Measurements from ENCODE around the gene CEP44. TPM values are rescaled to one million over a fixed set of nuclear protein-coding genes. Genes with fewer than 3 reads are reported as not detected.

Gene CEP44
- total and polyA plus RNA-seq, 2 donors (not counting 1 experiment from before 2014, with no cell fraction given): 6.7 to 13.5 TPM

DNA sequence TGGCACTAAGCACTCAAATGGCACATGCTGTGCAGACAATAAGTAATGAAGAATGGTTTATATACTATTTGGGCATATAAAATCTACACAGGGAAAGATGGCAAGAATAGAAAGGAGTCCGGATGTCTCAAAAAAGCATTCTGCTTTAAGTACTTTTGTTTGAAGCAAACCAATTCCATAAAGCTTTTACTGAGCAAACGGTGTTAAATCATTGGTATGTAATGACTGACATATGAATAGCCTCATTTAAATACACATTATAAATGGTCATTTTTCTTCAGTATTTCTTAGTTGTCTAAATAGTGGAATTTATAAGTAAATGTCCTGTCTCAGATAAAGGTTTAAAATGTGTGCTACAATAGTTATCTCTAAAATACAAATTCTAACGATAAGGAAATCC lies 6.3 kb upstream of the CEP44 start:
- H3K27ac ChIP-seq (ENCODE audit: insufficient read depth, low read length): no peak overlapping the region
- H3K27me3 ChIP-seq (ENCODE audit: control insufficient read depth, insufficient read depth, low read length): no peaks in the 10 kb centered on the region
- H3K4me2 ChIP-seq (ENCODE audit: extremely low read depth, insufficient read depth, low read length): no peak overlapping the region
- no peaks in the 10 kb centered on the region for H3K9me3 ChIP-seq (ENCODE audit: control insufficient read depth, insufficient read depth, low read depth, low read length)
- H3K79me2 ChIP-seq (ENCODE audit: control insufficient read depth, insufficient read depth, low read length): peaks cover 34% of the 10 kb centered on the region
- no peaks in the 10 kb centered on the region for H3K36me3 ChIP-seq (ENCODE audit: control insufficient read depth, insufficient read depth, low read length)
- no peak overlapping the region for H2AFZ ChIP-seq (ENCODE audit: low read length)
- H3K4me3 ChIP-seq (replicated peaks in 1 of 4; ENCODE audit: control extremely low read depth in 1 of 4, insufficient read depth in 1 of 4, low read depth in 3 of 4, low read length in 4 of 4): no peak overlapping the region
- H3K9ac ChIP-seq (ENCODE audit: insufficient read depth, low read length): no peak overlapping the region
- TF ChIP-seq, protein P1, sequence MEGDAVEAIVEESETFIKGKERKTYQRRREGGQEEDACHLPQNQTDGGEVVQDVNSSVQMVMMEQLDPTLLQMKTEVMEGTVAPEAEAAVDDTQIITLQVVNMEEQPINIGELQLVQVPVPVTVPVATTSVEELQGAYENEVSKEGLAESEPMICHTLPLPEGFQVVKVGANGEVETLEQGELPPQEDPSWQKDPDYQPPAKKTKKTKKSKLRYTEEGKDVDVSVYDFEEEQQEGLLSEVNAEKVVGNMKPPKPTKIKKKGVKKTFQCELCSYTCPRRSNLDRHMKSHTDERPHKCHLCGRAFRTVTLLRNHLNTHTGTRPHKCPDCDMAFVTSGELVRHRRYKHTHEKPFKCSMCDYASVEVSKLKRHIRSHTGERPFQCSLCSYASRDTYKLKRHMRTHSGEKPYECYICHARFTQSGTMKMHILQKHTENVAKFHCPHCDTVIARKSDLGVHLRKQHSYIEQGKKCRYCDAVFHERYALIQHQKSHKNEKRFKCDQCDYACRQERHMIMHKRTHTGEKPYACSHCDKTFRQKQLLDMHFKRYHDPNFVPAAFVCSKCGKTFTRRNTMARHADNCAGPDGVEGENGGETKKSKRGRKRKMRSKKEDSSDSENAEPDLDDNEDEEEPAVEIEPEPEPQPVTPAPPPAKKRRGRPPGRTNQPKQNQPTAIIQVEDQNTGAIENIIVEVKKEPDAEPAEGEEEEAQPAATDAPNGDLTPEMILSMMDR (conservative IDR thresholded peaks at IDR 0.05 in 1 of 2, IDR thresholded peaks at IDR 0.05 in 1 of 2; ENCODE audit: low read depth in 1 of 2, low read length in 2 of 2): no peak
- TF ChIP-seq EZH2 (IDR thresholded peaks at IDR 0.05; ENCODE audit: low read length, missing control alignments): no peak
- H4K20me1 ChIP-seq (ENCODE audit: control insufficient read depth, extremely low read depth, insufficient read depth, low read length): no peaks in the 10 kb centered on the region
- no peak for DNase-seq (ENCODE audit: low read depth in 2 of 2)
- H3K4me1 ChIP-seq (ENCODE audit: control insufficient read depth, extremely low read depth, insufficient read depth, low read length): no peaks in the 10 kb centered on the region

DNA sequence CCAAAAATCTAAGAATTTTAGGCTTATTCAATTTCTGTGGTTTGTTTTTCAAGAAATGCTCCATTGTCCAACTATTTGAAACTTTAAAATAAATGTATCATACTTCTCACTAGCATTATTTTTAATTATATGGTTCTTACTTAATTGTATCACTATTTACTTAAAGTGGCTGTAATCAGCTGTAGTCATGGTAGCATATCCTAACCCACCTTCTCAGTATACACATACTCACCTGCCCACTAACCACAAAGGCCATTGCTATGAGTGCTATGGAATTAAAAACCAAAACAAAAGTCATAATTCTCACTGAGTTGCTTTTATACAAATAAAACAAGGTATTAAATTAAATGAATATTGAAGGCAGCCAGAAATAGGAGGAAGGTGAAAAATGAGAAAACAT lies 5.2 kb upstream of the CEP44 start:
- no peak overlapping the region for H2AFZ ChIP-seq (ENCODE audit: low read length)
- peak in 1 of 2 donors; percentile 27 for DNase-seq (ENCODE audit: low read depth in 2 of 2)
- no peak overlapping the region for H3K4me3 ChIP-seq (replicated peaks in 1 of 4; ENCODE audit: control extremely low read depth in 1 of 4, insufficient read depth in 1 of 4, low read depth in 3 of 4, low read length in 4 of 4)
- H3K36me3 ChIP-seq (ENCODE audit: control insufficient read depth, insufficient read depth, low read length): no peaks in the 10 kb centered on the region
- H3K79me2 ChIP-seq (ENCODE audit: control insufficient read depth, insufficient read depth, low read length): peaks cover 37% of the 10 kb centered on the region
- H3K9ac ChIP-seq (ENCODE audit: insufficient read depth, low read length): no peak overlapping the region
- H3K27me3 ChIP-seq (ENCODE audit: control insufficient read depth, insufficient read depth, low read length): no peaks in the 10 kb centered on the region
- H4K20me1 ChIP-seq (ENCODE audit: control insufficient read depth, extremely low read depth, insufficient read depth, low read length): no peaks in the 10 kb centered on the region
- H3K27ac ChIP-seq (ENCODE audit: insufficient read depth, low read length): no peak overlapping the region
- no peaks in the 10 kb centered on the region for H3K9me3 ChIP-seq (ENCODE audit: control insufficient read depth, insufficient read depth, low read depth, low read length)
- no peak overlapping the region for H3K4me2 ChIP-seq (ENCODE audit: extremely low read depth, insufficient read depth, low read length)
- H3K4me1 ChIP-seq (ENCODE audit: control insufficient read depth, extremely low read depth, insufficient read depth, low read length): no peaks in the 10 kb centered on the region
- TF ChIP-seq EZH2 (IDR thresholded peaks at IDR 0.05; ENCODE audit: low read length, missing control alignments): no peak
- TF ChIP-seq, protein P1 (conservative IDR thresholded peaks at IDR 0.05 in 1 of 2, IDR thresholded peaks at IDR 0.05 in 1 of 2; ENCODE audit: low read depth in 1 of 2, low read length in 2 of 2): no peak

DNA sequence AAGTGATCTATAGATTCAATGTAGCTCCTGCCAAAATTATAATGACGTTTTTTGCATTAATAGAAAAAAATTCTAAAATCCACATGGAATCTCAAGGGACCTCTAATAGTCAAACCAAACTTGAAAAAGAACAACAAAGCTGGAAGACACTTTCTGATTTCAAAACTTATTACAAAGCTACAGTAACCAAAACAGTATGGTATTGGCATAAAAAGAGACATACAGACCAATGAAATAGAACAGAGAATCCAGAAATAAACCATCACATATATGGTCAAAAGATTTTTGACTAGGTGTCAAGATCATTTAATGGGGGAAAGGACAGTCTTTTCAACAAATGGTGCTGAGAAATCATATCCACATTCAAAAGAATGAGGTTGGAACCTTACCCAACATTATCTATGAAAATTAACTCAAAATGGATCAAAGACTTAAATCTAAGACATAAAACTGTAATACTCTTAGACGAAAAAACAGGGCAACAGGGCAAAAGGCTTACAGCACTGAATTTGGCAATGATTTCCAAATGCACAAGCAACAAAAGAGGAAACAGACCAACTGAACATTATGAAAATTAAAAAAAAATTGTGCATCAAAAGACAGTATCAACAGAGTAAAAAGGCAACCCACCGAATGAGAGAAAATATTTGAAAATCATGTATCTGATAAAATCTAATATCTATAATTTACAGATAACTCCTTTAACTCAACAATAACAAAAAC lies 4.1 kb upstream of the CEP44 start:
- H3K4me3 ChIP-seq (replicated peaks in 1 of 4; ENCODE audit: control extremely low read depth in 1 of 4, insufficient read depth in 1 of 4, low read depth in 3 of 4, low read length in 4 of 4): no peak overlapping the region
- H3K36me3 ChIP-seq (ENCODE audit: control insufficient read depth, insufficient read depth, low read length): no peaks in the 10 kb centered on the region
- H3K79me2 ChIP-seq (ENCODE audit: control insufficient read depth, insufficient read depth, low read length): peaks cover 32% of the 10 kb centered on the region
- TF ChIP-seq, protein P1 (conservative IDR thresholded peaks at IDR 0.05 in 1 of 2, IDR thresholded peaks at IDR 0.05 in 1 of 2; ENCODE audit: low read depth in 1 of 2, low read length in 2 of 2): no peak
- TF ChIP-seq EZH2 (IDR thresholded peaks at IDR 0.05; ENCODE audit: low read length, missing control alignments): no peak
- no peak overlapping the region for H3K9ac ChIP-seq (ENCODE audit: insufficient read depth, low read length)
- no peaks in the 10 kb centered on the region for H3K9me3 ChIP-seq (ENCODE audit: control insufficient read depth, insufficient read depth, low read depth, low read length)
- H2AFZ ChIP-seq (ENCODE audit: low read length): no peak overlapping the region
- no peaks in the 10 kb centered on the region for H4K20me1 ChIP-seq (ENCODE audit: control insufficient read depth, extremely low read depth, insufficient read depth, low read length)
- no peaks in the 10 kb centered on the region for H3K4me1 ChIP-seq (ENCODE audit: control insufficient read depth, extremely low read depth, insufficient read depth, low read length)
- H3K27ac ChIP-seq (ENCODE audit: insufficient read depth, low read length): no peak overlapping the region
- no peaks in the 10 kb centered on the region for H3K27me3 ChIP-seq (ENCODE audit: control insufficient read depth, insufficient read depth, low read length)
- no peak overlapping the region for H3K4me2 ChIP-seq (ENCODE audit: extremely low read depth, insufficient read depth, low read length)
- DNase-seq (ENCODE audit: low read depth in 2 of 2): no peak
